Thoracic aorta (tissue), 2 donors: ENCODE measurements around the gene RORC. TPM values are rescaled to one million over a fixed set of nuclear protein-coding genes. Genes with fewer than 3 reads are reported as not detected.
"Not testable (repeated sequence)": the region's sequence is repeated elsewhere in the genome, so short reads cannot be mapped to it uniquely, and the experiment has no call there.

Experiments used
- ATAC-seq: fragments of 150-250 bp; one replicate; pipeline ENCODE4 v1.8.0; 2017; ENCODE audit warnings: low read depth; ENCODE audit not compliant: insufficient number of reproducible peaks, low FRiP score
- DNase-seq: peaks from one replicate; pipeline ENCODE4 v3.0.0-alpha.2; 2020; ENCODE audit warnings: low spot score
- H3K27ac ChIP-seq, 2 donors: fragments of 200-600 bp; sonication (generic); 1 replicate in 1 of 2; 2 replicates in 1 of 2; pipeline ENCODE4 v1.5.1; 2016; ENCODE audit warnings: mild to moderate bottlenecking in 2 of 2, moderate library complexity in 2 of 2
- H3K27me3 ChIP-seq: fragments of 200-600 bp; sonication (generic); replicated peaks from 2 replicates; pipeline ENCODE4 v1.6.0; 2016; ENCODE audit warnings: mild to moderate bottlenecking; ENCODE audit not compliant: insufficient read depth
- H3K36me3 ChIP-seq: fragments of 200-600 bp; sonication (generic); one replicate; pipeline ENCODE4 v1.5.1; 2016
- H3K4me1 ChIP-seq, 2 donors: fragments of 200-600 bp; sonication (generic); 1 replicate in 1 of 2; 2 replicates in 1 of 2; pipeline versions ENCODE4 v1.5.1 to v1.6.0; 2016; ENCODE audit warnings: low read depth in 2 of 2, mild to moderate bottlenecking in 1 of 2; ENCODE audit not compliant: control insufficient read depth in 1 of 2
- H3K4me3 ChIP-seq: fragments of 200-600 bp; sonication (generic); 2 replicates; pipeline ENCODE4 v1.5.1; 2016; ENCODE audit warnings: mild to moderate bottlenecking
- H3K9me3 ChIP-seq: fragments of 200-600 bp; sonication (generic); 2 replicates; pipeline ENCODE4 v1.5.1; 2016
- total RNA-seq, 2 donors: library from RNA; depleted of rRNA; stranded (reverse); fragments of >200 nt; gene quantifications; one replicate each; pipeline versions ENCODE4 v1.1.0 to v1.2.3, GENCODE V29; 2016
- TF ChIP-seq, protein P1 (sequence below): fragments of 200-600 bp; sonication (generic); IDR thresholded peaks from one replicate; pipeline ENCODE4 v1.5.1; 2019; ENCODE audit warnings: antibody characterized with exemption

The RORC gene
- not detected for total RNA-seq

DNA sequence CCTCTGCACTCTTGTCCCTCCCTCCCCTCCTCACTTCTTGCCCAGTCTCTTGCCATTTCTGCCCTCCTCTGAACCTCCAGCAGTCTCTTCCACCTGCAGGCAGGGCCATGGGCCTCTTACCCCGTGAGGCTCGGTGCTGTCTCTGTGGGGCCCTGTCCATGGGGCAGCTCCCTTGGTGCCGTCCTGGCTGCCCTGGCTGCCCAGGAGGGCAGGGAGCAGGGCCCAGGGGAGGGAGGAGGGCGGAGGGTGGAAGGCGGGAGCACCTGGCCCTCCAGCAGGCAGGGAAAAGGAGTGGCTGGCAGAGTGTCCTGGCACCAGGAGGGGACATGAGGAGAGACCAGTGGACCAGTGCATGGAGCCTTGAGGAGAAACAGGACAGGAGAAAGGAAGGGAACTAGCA lies at the start of gene RORC:
TSS of gene RORC (minus strand) at position 198 of the 400 bp plus-strand sequence. CDS start at position 160, 38 bp downstream.
- DNase-seq (no peak), ATAC-seq (no peak)
- no peaks in the 10 kb centered on the region for H3K4me1 ChIP-seq
- H3K9me3 ChIP-seq = no peaks in the 10 kb centered on the region
- no peak within 1 kb of the TSS for H3K27ac ChIP-seq
- TF ChIP-seq, protein P1, sequence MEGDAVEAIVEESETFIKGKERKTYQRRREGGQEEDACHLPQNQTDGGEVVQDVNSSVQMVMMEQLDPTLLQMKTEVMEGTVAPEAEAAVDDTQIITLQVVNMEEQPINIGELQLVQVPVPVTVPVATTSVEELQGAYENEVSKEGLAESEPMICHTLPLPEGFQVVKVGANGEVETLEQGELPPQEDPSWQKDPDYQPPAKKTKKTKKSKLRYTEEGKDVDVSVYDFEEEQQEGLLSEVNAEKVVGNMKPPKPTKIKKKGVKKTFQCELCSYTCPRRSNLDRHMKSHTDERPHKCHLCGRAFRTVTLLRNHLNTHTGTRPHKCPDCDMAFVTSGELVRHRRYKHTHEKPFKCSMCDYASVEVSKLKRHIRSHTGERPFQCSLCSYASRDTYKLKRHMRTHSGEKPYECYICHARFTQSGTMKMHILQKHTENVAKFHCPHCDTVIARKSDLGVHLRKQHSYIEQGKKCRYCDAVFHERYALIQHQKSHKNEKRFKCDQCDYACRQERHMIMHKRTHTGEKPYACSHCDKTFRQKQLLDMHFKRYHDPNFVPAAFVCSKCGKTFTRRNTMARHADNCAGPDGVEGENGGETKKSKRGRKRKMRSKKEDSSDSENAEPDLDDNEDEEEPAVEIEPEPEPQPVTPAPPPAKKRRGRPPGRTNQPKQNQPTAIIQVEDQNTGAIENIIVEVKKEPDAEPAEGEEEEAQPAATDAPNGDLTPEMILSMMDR = no peak
- H3K36me3 ChIP-seq = no peaks in the 10 kb centered on the region
- H3K27me3 ChIP-seq = no peaks in the 10 kb centered on the region
- H3K4me3 ChIP-seq = no peak within 1 kb of the TSS

DNA sequence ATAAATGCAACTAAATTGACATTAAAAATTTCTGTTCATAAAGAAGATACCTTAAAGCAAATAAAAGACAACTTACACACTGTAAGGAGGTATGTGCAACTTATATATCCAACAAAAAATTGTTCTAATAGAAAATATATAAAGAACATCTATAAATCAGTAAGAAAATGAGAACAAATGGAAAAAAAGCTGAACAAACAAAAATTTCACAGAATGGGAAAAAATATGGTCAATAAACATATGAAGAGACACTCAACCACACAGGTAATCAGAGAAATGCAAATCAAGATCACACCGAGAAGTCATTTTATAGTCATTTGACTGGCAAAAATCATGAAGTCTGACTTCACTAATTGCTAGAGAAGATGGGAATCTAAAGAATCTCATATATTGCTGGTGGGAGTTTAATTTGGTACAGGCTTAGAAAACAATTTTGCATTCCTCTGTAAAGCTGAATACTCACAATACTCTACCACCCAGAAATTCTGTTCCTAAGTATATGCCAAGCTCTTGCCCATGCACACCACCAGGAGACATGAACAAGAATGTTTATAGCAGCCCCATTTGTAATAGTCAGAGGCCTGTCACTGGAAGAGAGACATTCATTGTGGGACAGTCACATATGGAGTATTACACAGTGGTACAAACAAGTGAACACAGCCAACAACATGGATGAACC lies 44.0 kb upstream of the RORC start:
- no peak for DNase-seq
- Histone ChIP-seq H3K9me3 (no peaks in the 10 kb centered on the region), H3K4me3 (no peak overlapping the region), H3K27ac (no peak overlapping the region), H3K4me1 (no peaks in the 10 kb centered on the region), H3K27me3 (no peaks in the 10 kb centered on the region), H3K36me3 (peaks cover 5% of the 10 kb centered on the region)
- no peak for ATAC-seq
- TF ChIP-seq, protein P1 = no peak

DNA sequence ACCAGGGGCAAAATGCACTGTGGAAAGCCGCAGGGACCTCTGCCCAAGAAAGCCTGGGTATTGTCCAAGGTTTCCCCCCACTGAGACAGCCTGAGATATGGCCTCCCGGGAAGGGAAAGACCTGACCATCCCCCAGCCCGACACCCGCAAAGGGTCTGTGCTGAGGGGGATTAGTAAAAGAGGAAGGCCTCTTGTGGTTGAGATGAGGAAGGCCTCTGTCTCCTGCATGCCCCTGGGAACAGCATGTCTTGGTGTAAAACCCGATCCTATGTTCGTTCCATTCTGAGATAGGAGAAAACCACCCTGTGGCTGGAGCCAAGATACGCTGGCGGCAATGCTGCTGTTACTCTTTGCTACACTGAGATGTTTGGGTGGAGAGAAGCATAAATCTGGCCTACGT lies 41.2 kb upstream of the RORC start:
- not testable (repeated sequence) for H3K4me1 ChIP-seq, H3K27me3 ChIP-seq, H3K4me3 ChIP-seq, DNase-seq, H3K27ac ChIP-seq, ATAC-seq, H3K9me3 ChIP-seq, H3K36me3 ChIP-seq

DNA sequence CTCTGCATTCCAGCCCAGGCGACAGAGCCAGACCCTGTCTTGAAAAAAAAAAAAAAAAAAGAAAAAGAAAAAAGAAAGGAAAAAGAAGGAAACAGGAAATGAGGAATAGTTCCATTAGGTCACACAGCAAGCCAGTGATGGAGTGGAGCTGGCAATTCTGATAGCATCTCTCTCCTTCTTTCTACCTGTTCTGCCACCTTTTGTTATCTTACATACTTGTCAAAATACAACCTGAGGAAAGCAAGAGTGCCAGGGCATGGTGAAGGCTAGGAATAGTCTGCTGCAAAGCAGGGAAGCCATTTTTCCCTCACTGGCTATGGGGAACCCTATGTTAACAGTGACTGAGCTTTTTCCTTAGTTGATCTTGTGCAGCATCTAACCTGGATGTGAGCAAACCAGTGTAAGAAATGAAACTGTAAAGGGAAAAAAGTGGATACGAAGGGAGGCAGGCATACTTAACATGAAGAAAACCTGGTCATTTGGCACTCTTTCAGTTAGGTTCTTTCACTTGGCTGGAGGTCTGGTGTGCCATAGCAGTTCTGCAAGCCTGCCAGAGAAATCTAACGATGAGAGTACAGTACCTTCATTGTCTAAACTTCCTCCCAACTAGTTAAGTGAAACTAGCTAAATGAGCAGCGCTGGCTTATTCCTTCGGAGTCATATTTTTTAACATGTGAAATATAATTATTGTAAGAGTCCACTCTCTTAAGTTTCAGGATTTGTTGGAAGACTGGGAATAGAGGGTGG lies 39.9 kb upstream of the RORC start:
- H3K27me3 ChIP-seq = no peaks in the 10 kb centered on the region
- H3K4me3 ChIP-seq = no peak overlapping the region
- no peaks in the 10 kb centered on the region for H3K4me1 ChIP-seq
- TF ChIP-seq, protein P1 = no peak
- no peak overlapping the region for H3K27ac ChIP-seq
- H3K36me3 ChIP-seq = peaks cover 5% of the 10 kb centered on the region
- ATAC-seq = no peak
- no peaks in the 10 kb centered on the region for H3K9me3 ChIP-seq
- no peak for DNase-seq

DNA sequence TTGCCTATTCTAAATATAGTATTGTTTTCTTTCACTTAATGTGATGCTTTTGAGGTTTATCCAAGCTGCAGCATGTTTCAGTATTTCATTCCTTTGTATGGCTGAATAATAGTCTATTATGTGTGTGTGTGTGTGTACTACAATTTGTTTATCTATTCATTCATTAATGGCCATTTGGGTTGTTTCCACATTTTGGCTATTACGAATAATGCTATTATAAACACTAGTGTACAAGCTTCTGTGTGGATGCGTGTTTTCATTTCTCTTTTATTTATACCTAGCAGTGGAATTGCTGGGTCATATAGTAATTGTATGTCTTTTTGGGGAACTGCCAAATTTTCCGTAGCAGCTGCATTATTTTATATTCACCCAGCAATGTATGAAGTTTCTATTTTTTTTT lies 36.9 kb upstream of the RORC start:
- Histone ChIP-seq H3K36me3 (no peaks in the 10 kb centered on the region), H3K4me3 (no peak overlapping the region), H3K27me3 (no peaks in the 10 kb centered on the region), H3K27ac (no peak overlapping the region), H3K9me3 (no peaks in the 10 kb centered on the region), H3K4me1 (no peaks in the 10 kb centered on the region)
- ATAC-seq (no peak), DNase-seq (no peak)
- TF ChIP-seq, protein P1 = no peak
